ENCODE measurements around the gene NOP56. TPM values are rescaled to one million over a fixed set of nuclear protein-coding genes. Genes with fewer than 3 reads are reported as not detected.

Gene NOP56
- total and polyA plus RNA-seq, 2 of the 8 experiments (the other 6 are each of a cell fraction or from before 2014, with no cell fraction given): 391 to 677 TPM

DNA sequence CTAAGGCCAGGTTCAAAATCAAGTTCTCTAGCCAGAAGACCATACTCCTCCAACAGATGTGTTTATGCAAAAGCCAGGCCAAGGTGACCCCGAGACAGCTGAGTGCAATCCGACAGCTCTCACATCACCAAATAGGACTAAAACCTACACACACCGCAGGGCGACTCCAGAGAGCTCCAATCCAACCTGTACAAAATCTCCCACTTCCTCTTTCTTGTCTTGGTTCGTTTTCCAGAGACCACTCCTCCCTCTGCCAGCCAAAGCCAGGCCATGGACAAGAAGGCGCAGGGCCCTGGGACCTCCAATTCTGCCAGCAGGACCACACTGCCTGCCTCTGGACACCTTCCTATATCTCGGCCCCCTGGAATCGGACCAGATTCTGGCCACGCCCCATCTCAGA, 11.5 kb upstream of the NOP56 start:
- H3K4me1 ChIP-seq (replicated peaks in 1 of 4; ENCODE audit: control insufficient read depth in 3 of 4, insufficient read depth in 4 of 4, low read length in 3 of 4): no peaks in the 10 kb centered on the region
- H3K4me2 ChIP-seq (ENCODE audit: insufficient read depth in 1 of 2, low read depth in 2 of 2, low read length in 2 of 2): no peak overlapping the region
- H3K27ac ChIP-seq (ENCODE audit: low read depth, low read length): no peak overlapping the region
- H3K23ac ChIP-seq (ENCODE audit: insufficient read length): no peak overlapping the region
- no peak overlapping the region for H2BK20ac ChIP-seq (ENCODE audit: low read length)
- no peaks in the 10 kb centered on the region for H4K20me1 ChIP-seq (replicated peaks in 1 of 2; ENCODE audit: control insufficient read depth in 1 of 2, insufficient read depth in 2 of 2, low read length in 2 of 2)
- no peaks in the 10 kb centered on the region for H3K79me1 ChIP-seq (ENCODE audit: low read depth, low read length)
- H3K9ac ChIP-seq (replicated peaks in 1 of 4; ENCODE audit: extremely low read depth in 1 of 4, low read depth in 3 of 4, low read length in 3 of 4): no peak overlapping the region
- 88% methylated on average over 9 of the region's 9 CpGs; no CpG with 5 or more reads in 1 of the 2 experiments for WGBS, 2 experiments (ENCODE audit: extremely low coverage in 1 of 2, insufficient coverage in 1 of 2, insufficient read length in 1 of 2, insufficient replicate concordance in 2 of 2, low coverage in 1 of 2, low lambda C conversion rate in 2 of 2, missing lambda C conversion rate in 1 of 2)
- H4K8ac ChIP-seq (ENCODE audit: extremely low read depth, insufficient read depth, low read length): no peak overlapping the region
- H3K14ac ChIP-seq (ENCODE audit: insufficient read length): no peak overlapping the region
- no peak overlapping the region for H4K91ac ChIP-seq (replicated peaks; ENCODE audit: insufficient read length, low read length)
- ChIA-PET CTCF (ENCODE audit: partially characterized antibody) (interaction anchor here (0.7 to 1.2 kb wide), 4 partner anchors 14 to 121 kb away, joined by 3 to 4 read pairs (median 4); no protein-coding TSS in a partner anchor), POLR2A (ENCODE audit: partially characterized antibody) (interaction anchor here (0.6 to 18.1 kb wide), 3 partner anchors 17 to 411 kb away, joined by 3 to 463 read pairs (median 4); partner anchors contain the start of genes IDH3B and NOP56)
- no peak overlapping the region for H2AK5ac ChIP-seq (ENCODE audit: low read depth, low read length)
- no peak overlapping the region for H2BK5ac ChIP-seq (ENCODE audit: low read depth, low read length)
- H2BK12ac ChIP-seq (ENCODE audit: low read depth, low read length): no peak overlapping the region
- H3K9me3 ChIP-seq (ENCODE audit: insufficient read depth in 2 of 2, low read depth in 1 of 2, low read length in 1 of 2): no peaks in the 10 kb centered on the region; a peak in 1 of 4 replicates
- H3K4me3 ChIP-seq (ENCODE audit: extremely low read depth in 1 of 4, insufficient read depth in 2 of 4, low read depth in 3 of 4, low read length in 4 of 4): no peak overlapping the region
- H2AFZ ChIP-seq (ENCODE audit: low read length): no peak overlapping the region
- H3K79me2 ChIP-seq (ENCODE audit: control insufficient read depth in 1 of 2, insufficient read depth in 2 of 2, low read length in 2 of 2): no peaks in the 10 kb centered on the region
- H4K5ac ChIP-seq (ENCODE audit: insufficient read length, low read depth, low read length): no peak overlapping the region
- no peak overlapping the region for H3K18ac ChIP-seq (ENCODE audit: extremely low read depth, low read length)
- H3K23me2 ChIP-seq (ENCODE audit: low read depth, low read length): peaks cover 1% of the 10 kb centered on the region; the same call in 1 of the 2 replicates
- H3K36me3 ChIP-seq (ENCODE audit: control insufficient read depth in 2 of 4, insufficient read depth in 4 of 4, low read length in 3 of 4): no peaks in the 10 kb centered on the region
- no peak overlapping the region for H3K56ac ChIP-seq (replicated peaks; ENCODE audit: insufficient read length, low read depth, low read length)
- H2BK120ac ChIP-seq (replicated peaks; ENCODE audit: low read depth, low read length): no peak overlapping the region
- no peak for DNase-seq (ENCODE audit: low read depth in 1 of 2, low spot score in 2 of 2)
- FAIRE-seq: no peak
- no peak overlapping the region for H2BK15ac ChIP-seq (ENCODE audit: low read length)
- no peaks in the 10 kb centered on the region; a peak in 2 of 7 replicates for H3K27me3 ChIP-seq (replicated peaks in 1 of 4; ENCODE audit: control insufficient read depth in 3 of 4, extremely low read depth in 1 of 4, insufficient read depth in 3 of 4, low read length in 3 of 4)
- H3K4ac ChIP-seq (replicated peaks; ENCODE audit: insufficient read length, low read depth, low read length): no peak overlapping the region
- no peak for TF ChIP-seq POLR2AphosphoS5 (IDR thresholded peaks at IDR 0.05; ENCODE audit: low read depth, low read length)
- TF ChIP-seq, protein P1, sequence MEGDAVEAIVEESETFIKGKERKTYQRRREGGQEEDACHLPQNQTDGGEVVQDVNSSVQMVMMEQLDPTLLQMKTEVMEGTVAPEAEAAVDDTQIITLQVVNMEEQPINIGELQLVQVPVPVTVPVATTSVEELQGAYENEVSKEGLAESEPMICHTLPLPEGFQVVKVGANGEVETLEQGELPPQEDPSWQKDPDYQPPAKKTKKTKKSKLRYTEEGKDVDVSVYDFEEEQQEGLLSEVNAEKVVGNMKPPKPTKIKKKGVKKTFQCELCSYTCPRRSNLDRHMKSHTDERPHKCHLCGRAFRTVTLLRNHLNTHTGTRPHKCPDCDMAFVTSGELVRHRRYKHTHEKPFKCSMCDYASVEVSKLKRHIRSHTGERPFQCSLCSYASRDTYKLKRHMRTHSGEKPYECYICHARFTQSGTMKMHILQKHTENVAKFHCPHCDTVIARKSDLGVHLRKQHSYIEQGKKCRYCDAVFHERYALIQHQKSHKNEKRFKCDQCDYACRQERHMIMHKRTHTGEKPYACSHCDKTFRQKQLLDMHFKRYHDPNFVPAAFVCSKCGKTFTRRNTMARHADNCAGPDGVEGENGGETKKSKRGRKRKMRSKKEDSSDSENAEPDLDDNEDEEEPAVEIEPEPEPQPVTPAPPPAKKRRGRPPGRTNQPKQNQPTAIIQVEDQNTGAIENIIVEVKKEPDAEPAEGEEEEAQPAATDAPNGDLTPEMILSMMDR (IDR thresholded peaks at IDR 0.05; ENCODE audit: control extremely low read depth in 1 of 3, insufficient read depth in 1 of 3, low read depth in 1 of 3, low read length in 3 of 3): no peak
